ENCODE measurements around the gene DNAJC1. TPM values are rescaled to one million over a fixed set of nuclear protein-coding genes. Genes with fewer than 3 reads are reported as not detected.
A peak's percentile ranks its signal among the peaks of the same experiment; 100 is the strongest.
"Not testable (repeated sequence)": the region's sequence is repeated elsewhere in the genome, so short reads cannot be mapped to it uniquely, and the experiment has no call there.

Gene DNAJC1
- polyA plus RNA-seq (ENCODE audit: insufficient read length in 4 of 4): 10 to 100 TPM; 28.5 to 32.6 (median 29.6) TPM

GRCh38 chr10:22003177-22003963 is at the start of gene DNAJC1:
TSS of gene DNAJC1 (minus strand) at chr10:22003730. CDS start at chr10:22003434, 296 bp downstream.
- DNase-seq (ENCODE audit: low read depth in 4 of 4, low spot score in 3 of 4): peak; percentile 95 to 98 (median 98)

- DNase-seq (ENCODE audit: low read depth in 4 of 4, low spot score in 3 of 4): peak in 2 of 4 donors; percentile 9 to 12
Observed at GRCh38 chr10:22053048-22053447, 49.5 kb upstream of the DNAJC1 start.

- no peak for DNase-seq (ENCODE audit: low read depth in 4 of 4, low spot score in 3 of 4)
Observed at GRCh38 chr10:22049635-22050034, 46.1 kb upstream of the DNAJC1 start.

- no peak for DNase-seq (ENCODE audit: low read depth in 4 of 4, low spot score in 3 of 4)
Observed at GRCh38 chr10:22047812-22048211, 44.3 kb upstream of the DNAJC1 start.

- no peak for DNase-seq (ENCODE audit: low read depth in 4 of 4, low spot score in 3 of 4)
Observed at GRCh38 chr10:22043327-22043633, 39.8 kb upstream of the DNAJC1 start.

- DNase-seq (ENCODE audit: low read depth in 4 of 4, low spot score in 3 of 4): no peak
Observed at GRCh38 chr10:22042557-22043326, 39.2 kb upstream of the DNAJC1 start.

- DNase-seq (ENCODE audit: low read depth in 4 of 4, low spot score in 3 of 4): no peak
Observed at GRCh38 chr10:22034333-22034732, 30.8 kb upstream of the DNAJC1 start.

GRCh38 chr10:22032268-22032667 is 28.7 kb upstream of the DNAJC1 start:
- DNase-seq (ENCODE audit: low read depth in 4 of 4, low spot score in 3 of 4): not testable (repeated sequence)

GRCh38 chr10:22030421-22030820 is 26.9 kb upstream of the DNAJC1 start:
- DNase-seq (ENCODE audit: low read depth in 4 of 4, low spot score in 3 of 4): no peak

GRCh38 chr10:22029445-22030236 is 26.1 kb upstream of the DNAJC1 start:
- DNase-seq (ENCODE audit: low read depth in 4 of 4, low spot score in 3 of 4): no peak

- no peak for DNase-seq (ENCODE audit: low read depth in 4 of 4, low spot score in 3 of 4)
Observed at GRCh38 chr10:22027364-22028238, 24.1 kb upstream of the DNAJC1 start.

- DNase-seq (ENCODE audit: low read depth in 4 of 4, low spot score in 3 of 4): no peak
Observed at GRCh38 chr10:22026287-22026686, 22.8 kb upstream of the DNAJC1 start.

GRCh38 chr10:22023508-22023907 is 20.0 kb upstream of the DNAJC1 start:
- DNase-seq (ENCODE audit: low read depth in 4 of 4, low spot score in 3 of 4): no peak

GRCh38 chr10:22022257-22023032 is 18.9 kb upstream of the DNAJC1 start:
- DNase-seq (ENCODE audit: low read depth in 4 of 4, low spot score in 3 of 4): peak in 2 of 4 donors; percentile 22 to 32

- not testable (repeated sequence) for DNase-seq (ENCODE audit: low read depth in 4 of 4, low spot score in 3 of 4)
Observed at GRCh38 chr10:22021144-22021543, 17.6 kb upstream of the DNAJC1 start.

- no peak for DNase-seq (ENCODE audit: low read depth in 4 of 4, low spot score in 3 of 4)
Observed at GRCh38 chr10:22017283-22018020, 13.9 kb upstream of the DNAJC1 start.

GRCh38 chr10:22016046-22016705 is 12.6 kb upstream of the DNAJC1 start:
- no peak for DNase-seq (ENCODE audit: low read depth in 4 of 4, low spot score in 3 of 4)

GRCh38 chr10:22010973-22011408 is 7.5 kb upstream of the DNAJC1 start:
- no peak for DNase-seq (ENCODE audit: low read depth in 4 of 4, low spot score in 3 of 4)
